K562 (cell line): ENCODE measurements around the gene MAPK1IP1L. TPM values are rescaled to one million over a fixed set of nuclear protein-coding genes. Genes with fewer than 3 reads are reported as not detected.
A peak's percentile ranks its signal among the peaks of the same experiment; 100 is the strongest.

Experiments used
- polyA plus RNA-seq, 8 experiments: library from polyadenylated mRNA; depleted of rRNA in 4 of 8; stranded (reverse) in 5 of 8; unstranded in 3 of 8; fragments of >200 nt; fragmentation: Nextera tagmentation in 2 of 8; fragmentation: Illumina TruSeq in 1 of 8; extraction: Ambion mirVana in 2 of 8; extraction: Trizol in 1 of 8; gene quantifications; 2 replicates each; pipeline versions ENCODE4 v1.2.1 to v1.2.3, GENCODE V29; 2011 to 2014; ENCODE audit warnings: inconsistent platforms in 1 of 8, missing spikeins in 1 of 8
- total RNA-seq, 7 experiments: library from RNA; depleted of rRNA in 6 of 7; stranded (reverse); fragments of >200 nt in 6 of 7; fragmentation: Illumina TruSeq in 2 of 7; extraction: Trizol in 2 of 7; gene quantifications; 2 replicates each; pipeline versions ENCODE4 v1.2.1 to v1.2.3, GENCODE V29; 2011 to 2021; ENCODE audit warnings: low replicate concordance in 1 of 7
- TF ChIP-seq, protein P1 (sequence below): fragments of 450-650 bp; IDR thresholded peaks from 2 replicates; pipeline ENCODE4 v1.6.1; 2016; ENCODE audit warnings: mild to moderate bottlenecking, moderate library complexity

Gene MAPK1IP1L
- total and polyA plus RNA-seq, 9 of the 15 experiments (the other 6 are each of a cell fraction or from before 2014, with no cell fraction given), result 32.7 to 99.4 (median 49.8) TPM

DNA sequence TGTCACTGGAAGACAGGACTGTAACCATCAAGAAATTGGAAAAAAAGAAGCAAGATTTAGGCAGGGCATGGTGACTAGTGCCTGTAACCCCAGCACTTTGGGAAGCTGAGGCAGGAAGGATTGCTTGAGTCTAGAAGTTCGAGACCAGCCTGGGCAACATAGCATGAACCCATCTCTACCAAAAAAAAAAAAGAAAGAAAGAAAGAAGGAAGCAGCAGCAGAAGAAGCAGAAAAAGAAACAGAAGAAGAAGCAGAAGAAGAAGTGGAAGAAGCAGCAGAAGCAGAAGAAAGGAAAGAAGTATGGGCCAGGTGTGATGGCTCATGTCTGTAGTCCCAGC is 47.1 kb downstream of the MAPK1IP1L start (continued):
- TF ChIP-seq, protein P1, sequence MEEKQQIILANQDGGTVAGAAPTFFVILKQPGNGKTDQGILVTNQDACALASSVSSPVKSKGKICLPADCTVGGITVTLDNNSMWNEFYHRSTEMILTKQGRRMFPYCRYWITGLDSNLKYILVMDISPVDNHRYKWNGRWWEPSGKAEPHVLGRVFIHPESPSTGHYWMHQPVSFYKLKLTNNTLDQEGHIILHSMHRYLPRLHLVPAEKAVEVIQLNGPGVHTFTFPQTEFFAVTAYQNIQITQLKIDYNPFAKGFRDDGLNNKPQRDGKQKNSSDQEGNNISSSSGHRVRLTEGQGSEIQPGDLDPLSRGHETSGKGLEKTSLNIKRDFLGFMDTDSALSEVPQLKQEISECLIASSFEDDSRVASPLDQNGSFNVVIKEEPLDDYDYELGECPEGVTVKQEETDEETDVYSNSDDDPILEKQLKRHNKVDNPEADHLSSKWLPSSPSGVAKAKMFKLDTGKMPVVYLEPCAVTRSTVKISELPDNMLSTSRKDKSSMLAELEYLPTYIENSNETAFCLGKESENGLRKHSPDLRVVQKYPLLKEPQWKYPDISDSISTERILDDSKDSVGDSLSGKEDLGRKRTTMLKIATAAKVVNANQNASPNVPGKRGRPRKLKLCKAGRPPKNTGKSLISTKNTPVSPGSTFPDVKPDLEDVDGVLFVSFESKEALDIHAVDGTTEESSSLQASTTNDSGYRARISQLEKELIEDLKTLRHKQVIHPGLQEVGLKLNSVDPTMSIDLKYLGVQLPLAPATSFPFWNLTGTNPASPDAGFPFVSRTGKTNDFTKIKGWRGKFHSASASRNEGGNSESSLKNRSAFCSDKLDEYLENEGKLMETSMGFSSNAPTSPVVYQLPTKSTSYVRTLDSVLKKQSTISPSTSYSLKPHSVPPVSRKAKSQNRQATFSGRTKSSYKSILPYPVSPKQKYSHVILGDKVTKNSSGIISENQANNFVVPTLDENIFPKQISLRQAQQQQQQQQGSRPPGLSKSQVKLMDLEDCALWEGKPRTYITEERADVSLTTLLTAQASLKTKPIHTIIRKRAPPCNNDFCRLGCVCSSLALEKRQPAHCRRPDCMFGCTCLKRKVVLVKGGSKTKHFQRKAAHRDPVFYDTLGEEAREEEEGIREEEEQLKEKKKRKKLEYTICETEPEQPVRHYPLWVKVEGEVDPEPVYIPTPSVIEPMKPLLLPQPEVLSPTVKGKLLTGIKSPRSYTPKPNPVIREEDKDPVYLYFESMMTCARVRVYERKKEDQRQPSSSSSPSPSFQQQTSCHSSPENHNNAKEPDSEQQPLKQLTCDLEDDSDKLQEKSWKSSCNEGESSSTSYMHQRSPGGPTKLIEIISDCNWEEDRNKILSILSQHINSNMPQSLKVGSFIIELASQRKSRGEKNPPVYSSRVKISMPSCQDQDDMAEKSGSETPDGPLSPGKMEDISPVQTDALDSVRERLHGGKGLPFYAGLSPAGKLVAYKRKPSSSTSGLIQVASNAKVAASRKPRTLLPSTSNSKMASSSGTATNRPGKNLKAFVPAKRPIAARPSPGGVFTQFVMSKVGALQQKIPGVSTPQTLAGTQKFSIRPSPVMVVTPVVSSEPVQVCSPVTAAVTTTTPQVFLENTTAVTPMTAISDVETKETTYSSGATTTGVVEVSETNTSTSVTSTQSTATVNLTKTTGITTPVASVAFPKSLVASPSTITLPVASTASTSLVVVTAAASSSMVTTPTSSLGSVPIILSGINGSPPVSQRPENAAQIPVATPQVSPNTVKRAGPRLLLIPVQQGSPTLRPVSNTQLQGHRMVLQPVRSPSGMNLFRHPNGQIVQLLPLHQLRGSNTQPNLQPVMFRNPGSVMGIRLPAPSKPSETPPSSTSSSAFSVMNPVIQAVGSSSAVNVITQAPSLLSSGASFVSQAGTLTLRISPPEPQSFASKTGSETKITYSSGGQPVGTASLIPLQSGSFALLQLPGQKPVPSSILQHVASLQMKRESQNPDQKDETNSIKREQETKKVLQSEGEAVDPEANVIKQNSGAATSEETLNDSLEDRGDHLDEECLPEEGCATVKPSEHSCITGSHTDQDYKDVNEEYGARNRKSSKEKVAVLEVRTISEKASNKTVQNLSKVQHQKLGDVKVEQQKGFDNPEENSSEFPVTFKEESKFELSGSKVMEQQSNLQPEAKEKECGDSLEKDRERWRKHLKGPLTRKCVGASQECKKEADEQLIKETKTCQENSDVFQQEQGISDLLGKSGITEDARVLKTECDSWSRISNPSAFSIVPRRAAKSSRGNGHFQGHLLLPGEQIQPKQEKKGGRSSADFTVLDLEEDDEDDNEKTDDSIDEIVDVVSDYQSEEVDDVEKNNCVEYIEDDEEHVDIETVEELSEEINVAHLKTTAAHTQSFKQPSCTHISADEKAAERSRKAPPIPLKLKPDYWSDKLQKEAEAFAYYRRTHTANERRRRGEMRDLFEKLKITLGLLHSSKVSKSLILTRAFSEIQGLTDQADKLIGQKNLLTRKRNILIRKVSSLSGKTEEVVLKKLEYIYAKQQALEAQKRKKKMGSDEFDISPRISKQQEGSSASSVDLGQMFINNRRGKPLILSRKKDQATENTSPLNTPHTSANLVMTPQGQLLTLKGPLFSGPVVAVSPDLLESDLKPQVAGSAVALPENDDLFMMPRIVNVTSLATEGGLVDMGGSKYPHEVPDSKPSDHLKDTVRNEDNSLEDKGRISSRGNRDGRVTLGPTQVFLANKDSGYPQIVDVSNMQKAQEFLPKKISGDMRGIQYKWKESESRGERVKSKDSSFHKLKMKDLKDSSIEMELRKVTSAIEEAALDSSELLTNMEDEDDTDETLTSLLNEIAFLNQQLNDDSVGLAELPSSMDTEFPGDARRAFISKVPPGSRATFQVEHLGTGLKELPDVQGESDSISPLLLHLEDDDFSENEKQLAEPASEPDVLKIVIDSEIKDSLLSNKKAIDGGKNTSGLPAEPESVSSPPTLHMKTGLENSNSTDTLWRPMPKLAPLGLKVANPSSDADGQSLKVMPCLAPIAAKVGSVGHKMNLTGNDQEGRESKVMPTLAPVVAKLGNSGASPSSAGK, result 0 out of 2 replicates have a peak, but pooled peaks have one; percentile 3
